WERI-Rb-1 (cell line): ENCODE data around the gene VWA3B.

Source experiments
- DNase-seq: peaks from one replicate; pipeline ENCODE4 v3.0.0-alpha.2; 2020
- H3K27ac ChIP-seq: fragments of 250-450 bp; sonication (Bioruptor Pico); 2 replicates; pipeline ENCODE4 v1.5.1; 2020; ENCODE audit warnings: mild to moderate bottlenecking, moderate library complexity
- H3K27me3 ChIP-seq: fragments of 250-450 bp; sonication (Bioruptor Pico); 2 replicates; pipeline ENCODE4 v1.5.1; 2021; ENCODE audit warnings: mild to moderate bottlenecking, low read depth, moderate library complexity; ENCODE audit not compliant: insufficient read depth, severe bottlenecking
- H3K36me3 ChIP-seq: fragments of 250-450 bp; sonication (Bioruptor Pico); 2 replicates; pipeline ENCODE4 v1.5.1; 2020; ENCODE audit warnings: mild to moderate bottlenecking, moderate library complexity
- H3K4me3 ChIP-seq: 2 replicates; pipeline ENCODE4 v1.5.1; 2011; ENCODE audit warnings: low read depth, mild to moderate bottlenecking, control low read depth, low read length
- H3K9me3 ChIP-seq: fragments of 250-450 bp; sonication (Bioruptor Pico); 2 replicates; pipeline ENCODE4 v1.5.1; 2021; ENCODE audit warnings: mild to moderate bottlenecking, moderate library complexity; ENCODE audit not compliant: severe bottlenecking
- TF ChIP-seq, protein P1 (sequence below): IDR thresholded peaks from 2 replicates; pipeline ENCODE4 v1.5.1; 2011; ENCODE audit warnings: low read depth, mild to moderate bottlenecking, control low read depth, inconsistent platforms, low read length

Gene VWA3B

DNA sequence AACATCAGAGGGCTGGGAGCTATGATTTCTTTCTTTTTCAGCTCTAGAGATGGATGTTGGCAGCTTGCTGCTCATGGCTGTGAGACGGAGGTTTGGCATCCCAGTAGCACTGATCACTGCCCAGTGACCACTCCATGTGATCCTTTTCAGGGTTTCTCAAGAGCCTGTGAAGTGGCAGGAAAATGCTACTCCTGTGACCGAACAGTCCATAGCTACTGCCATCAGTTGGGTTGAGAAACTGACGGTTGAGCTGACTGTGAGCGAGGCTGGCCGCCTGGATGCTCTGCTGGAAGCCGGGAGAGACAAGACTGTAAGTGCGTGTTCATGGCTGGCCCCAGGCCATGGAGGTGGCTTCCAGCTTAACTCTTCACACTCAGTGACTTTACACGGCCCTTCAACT, 34.2 kb downstream of the VWA3B start:
- no peak for DNase-seq
- Histone ChIP-seq H3K4me3 (no peak overlapping the region), H3K9me3 (no peaks in the 10 kb centered on the region), H3K36me3 (no peaks in the 10 kb centered on the region), H3K27me3 (no peaks in the 10 kb centered on the region), H3K27ac (no peak overlapping the region)
- TF ChIP-seq, protein P1, sequence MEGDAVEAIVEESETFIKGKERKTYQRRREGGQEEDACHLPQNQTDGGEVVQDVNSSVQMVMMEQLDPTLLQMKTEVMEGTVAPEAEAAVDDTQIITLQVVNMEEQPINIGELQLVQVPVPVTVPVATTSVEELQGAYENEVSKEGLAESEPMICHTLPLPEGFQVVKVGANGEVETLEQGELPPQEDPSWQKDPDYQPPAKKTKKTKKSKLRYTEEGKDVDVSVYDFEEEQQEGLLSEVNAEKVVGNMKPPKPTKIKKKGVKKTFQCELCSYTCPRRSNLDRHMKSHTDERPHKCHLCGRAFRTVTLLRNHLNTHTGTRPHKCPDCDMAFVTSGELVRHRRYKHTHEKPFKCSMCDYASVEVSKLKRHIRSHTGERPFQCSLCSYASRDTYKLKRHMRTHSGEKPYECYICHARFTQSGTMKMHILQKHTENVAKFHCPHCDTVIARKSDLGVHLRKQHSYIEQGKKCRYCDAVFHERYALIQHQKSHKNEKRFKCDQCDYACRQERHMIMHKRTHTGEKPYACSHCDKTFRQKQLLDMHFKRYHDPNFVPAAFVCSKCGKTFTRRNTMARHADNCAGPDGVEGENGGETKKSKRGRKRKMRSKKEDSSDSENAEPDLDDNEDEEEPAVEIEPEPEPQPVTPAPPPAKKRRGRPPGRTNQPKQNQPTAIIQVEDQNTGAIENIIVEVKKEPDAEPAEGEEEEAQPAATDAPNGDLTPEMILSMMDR = no peak

DNA sequence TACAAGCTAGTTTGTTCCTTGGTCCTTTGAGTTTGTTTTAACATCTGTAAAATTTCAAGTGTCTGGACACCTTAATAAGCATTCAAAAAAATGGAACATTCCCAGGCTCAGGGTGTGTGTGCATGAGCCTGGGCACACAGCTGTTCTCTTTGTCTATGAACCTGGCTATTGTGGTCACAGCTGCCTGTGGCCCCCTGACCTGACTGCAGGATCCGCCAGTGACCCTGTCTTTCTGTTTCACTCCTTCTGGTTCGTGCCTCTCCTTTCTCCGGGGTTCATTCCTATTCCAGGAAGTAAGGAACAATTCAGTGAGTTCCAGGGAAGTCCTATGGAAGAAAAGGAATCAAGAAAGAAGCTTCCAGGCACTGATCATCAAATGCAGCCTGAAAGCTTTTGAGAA, 35.6 kb downstream of the VWA3B start:
- DNase-seq = no peak
- TF ChIP-seq, protein P1 = no peak
- H3K9me3 ChIP-seq = no peaks in the 10 kb centered on the region
- H3K36me3 ChIP-seq = no peaks in the 10 kb centered on the region
- no peak overlapping the region for H3K4me3 ChIP-seq
- no peaks in the 10 kb centered on the region for H3K27me3 ChIP-seq
- no peak overlapping the region for H3K27ac ChIP-seq

DNA sequence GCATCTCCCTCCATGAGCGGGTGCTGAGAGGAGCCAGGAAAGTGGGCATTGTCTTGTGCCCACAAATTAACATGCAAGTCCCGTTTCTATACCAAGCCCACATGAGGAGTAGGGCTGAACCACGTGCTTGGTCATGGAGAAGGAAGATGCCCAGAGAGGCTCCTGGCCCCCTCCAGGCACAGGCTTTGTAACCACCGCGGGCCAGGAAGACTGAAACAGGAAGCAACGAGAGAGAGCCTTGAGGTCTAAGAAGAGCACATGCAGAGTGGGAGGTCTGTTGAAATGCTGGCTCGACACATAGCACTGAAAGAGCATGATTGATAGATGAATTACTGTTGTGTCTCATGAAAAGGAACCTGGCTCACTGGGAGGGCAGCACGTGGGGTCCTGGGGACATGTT, 36.3 kb downstream of the VWA3B start:
- no peaks in the 10 kb centered on the region for H3K27me3 ChIP-seq
- no peak overlapping the region for H3K4me3 ChIP-seq
- H3K9me3 ChIP-seq = no peaks in the 10 kb centered on the region
- H3K27ac ChIP-seq = no peak overlapping the region
- no peaks in the 10 kb centered on the region for H3K36me3 ChIP-seq
- TF ChIP-seq, protein P1 = no peak
- no peak for DNase-seq

DNA sequence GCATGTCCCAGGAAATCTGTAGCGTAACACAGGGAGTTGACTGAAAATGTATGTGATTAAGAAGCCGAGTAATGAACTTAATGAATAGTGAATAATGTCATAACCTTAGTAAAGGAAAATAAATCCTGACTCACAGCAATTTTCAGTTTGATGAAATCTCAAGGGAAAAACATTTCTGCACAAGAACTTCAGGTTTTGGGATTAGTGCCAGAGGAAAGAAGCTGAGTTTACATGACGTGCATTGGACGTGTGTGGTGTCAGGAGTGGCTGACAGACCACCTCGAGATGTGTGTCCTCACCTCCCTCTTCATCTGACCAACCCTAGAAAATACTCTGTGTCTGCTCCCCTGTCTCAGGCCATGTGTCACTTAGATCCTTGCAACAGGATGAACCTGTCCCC, 39.1 kb downstream of the VWA3B start:
- DNase-seq = no peak
- Histone ChIP-seq H3K36me3 (no peaks in the 10 kb centered on the region), H3K27ac (peak overlapping the region; percentile 38), H3K4me3 (no peak overlapping the region), H3K9me3 (no peaks in the 10 kb centered on the region), H3K27me3 (no peaks in the 10 kb centered on the region)
- TF ChIP-seq, protein P1 = no peak

DNA sequence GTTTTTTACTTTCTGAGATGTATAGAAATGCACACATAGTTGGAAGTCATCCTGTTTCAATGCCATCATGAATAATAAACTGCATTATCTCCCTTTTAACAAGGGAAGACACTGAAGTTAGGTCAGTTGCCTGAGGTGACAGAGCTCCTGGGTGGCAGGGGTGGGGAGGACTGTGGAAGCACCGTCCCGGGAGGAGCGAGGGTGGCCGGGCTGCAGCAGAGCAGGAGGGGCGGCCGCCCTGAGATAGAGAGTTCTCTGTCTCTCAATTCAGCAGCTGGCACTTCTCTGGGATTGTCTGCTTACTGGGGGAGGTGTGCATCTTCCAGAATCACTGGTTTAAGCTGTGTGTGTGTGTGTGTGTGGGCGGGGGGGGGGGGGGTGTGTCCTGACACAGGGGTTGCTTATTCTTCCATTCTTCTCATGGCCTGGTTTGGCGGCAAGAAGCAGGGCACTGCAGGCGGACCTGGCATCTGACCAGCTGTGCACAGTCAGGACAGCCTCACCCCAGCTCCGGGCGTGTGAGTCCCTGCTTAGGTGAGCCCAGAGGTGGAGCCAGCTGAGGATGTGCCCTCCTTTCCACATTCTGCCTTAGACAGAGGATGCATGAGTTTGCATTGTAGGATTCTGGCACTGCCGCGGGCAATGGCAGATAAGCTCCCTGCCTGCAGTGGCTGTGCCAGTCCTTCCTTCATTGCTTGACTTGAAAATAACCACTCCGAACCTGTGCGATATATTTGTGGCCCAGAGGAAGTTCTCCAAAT, 40.4 kb downstream of the VWA3B start:
- H3K4me3 ChIP-seq = peak overlapping the region; percentile 4
- TF ChIP-seq, protein P1 = no peak
- H3K27me3 ChIP-seq = no peaks in the 10 kb centered on the region
- H3K9me3 ChIP-seq = no peaks in the 10 kb centered on the region
- no peaks in the 10 kb centered on the region for H3K36me3 ChIP-seq
- peak; percentile 56 for DNase-seq
- H3K27ac ChIP-seq = peak overlapping the region; percentile 80
